COLO829 (cell line): Measurements from ENCODE around the gene FBXO31.
"Not testable (repeated sequence)": the region's sequence is repeated elsewhere in the genome, so short reads cannot be mapped to it uniquely, and the experiment has no call there.

ENCODE experiments used
- DNase-seq: peaks from one replicate; pipeline ENCODE4 v3.0.0; 2012; ENCODE audit warnings: low spot score

Gene FBXO31

DNA sequence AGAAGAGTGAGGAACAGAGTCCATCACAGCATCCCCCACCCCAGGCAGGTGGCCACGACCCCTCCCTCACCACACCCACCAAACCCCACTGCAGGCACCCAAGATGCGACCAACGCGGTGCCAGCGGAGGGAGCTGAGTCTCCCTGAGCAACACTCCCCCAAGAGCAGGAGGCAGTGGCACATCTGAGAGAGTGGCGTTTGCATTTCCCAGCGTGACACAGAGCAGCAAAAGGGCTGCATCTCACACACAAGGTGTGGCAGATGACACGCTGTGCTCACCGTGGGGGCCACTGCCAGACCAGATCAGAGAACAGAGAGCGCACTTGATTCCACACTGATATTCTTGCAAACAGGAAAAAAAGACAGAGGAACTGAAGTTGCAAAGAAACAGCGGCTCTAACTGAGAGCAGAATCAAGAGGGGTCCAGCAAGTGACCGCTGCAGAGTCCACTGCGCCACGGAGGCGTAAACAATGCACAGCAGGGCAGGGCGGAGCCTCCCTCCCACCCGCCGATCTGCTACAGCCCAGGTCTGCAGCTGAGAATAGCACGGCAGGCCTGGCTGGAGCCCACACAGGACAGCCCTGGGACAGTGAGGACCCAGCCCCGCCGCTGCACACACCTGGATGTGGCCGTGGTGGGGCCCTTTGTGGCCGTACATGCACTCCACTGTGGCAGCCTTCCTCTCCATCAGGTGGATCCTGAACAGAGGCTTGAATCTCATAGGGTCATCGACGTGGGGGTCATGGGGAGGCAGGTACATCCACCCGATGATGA is 40.4 kb downstream of the FBXO31 start:
- no peak for DNase-seq

DNA sequence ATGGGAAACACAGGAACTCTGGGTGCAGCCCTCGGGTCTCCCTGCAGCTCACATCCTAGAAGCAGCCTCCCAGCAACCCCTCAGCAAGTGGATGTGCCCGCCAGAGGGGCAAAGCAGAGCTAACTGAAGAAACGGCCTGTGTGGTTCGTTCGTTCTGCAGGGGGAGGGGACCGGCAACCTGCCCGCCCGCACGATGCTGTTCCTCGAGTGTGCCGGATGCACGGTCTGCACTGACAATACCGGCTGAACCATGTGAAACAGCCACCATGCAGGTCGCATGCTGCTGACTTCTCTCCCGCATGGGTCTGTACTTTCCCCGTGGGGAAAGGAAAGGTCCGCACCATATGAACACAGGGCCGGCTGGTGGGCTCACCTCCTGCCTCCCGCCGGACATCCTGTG is 41.1 kb downstream of the FBXO31 start:
- no peak for DNase-seq

DNA sequence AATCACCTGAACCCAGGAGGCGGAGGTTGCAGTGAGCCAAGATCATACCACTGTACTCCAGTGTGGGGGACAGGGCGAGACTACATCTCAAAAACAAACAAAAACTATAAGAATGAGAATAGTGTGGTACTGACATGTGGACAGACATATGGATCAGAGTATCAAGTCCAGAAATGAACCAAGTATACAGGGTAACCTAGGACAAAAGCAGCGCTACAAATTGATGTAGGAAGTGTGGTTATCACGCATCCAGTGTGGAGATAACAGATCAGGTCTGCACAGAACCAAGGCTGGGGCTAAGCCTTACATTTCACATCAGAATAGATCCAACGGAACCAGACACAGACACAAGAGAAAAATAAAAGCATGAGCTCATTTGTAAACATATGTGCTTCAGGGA is 43.4 kb downstream of the FBXO31 start:
- no peak for DNase-seq

DNA sequence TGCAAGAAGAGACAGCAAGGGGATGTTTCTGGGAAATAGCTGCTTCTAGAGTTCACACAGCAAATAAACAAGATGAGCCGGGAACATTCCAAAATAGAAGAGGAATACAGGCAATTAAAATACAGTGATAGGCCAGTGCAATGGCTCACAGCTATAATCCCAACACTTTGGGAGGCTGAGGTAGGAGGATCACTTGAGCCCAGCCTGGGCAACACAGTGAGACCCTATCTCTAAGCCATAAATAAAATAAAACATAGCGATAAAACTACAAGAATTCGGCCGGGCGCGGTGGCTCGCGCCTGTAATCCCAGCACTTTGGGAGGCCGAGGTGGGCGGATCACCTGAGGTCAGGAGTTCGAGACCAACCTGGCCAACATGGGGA is 43.9 kb downstream of the FBXO31 start:
- not testable (repeated sequence) for DNase-seq

DNA sequence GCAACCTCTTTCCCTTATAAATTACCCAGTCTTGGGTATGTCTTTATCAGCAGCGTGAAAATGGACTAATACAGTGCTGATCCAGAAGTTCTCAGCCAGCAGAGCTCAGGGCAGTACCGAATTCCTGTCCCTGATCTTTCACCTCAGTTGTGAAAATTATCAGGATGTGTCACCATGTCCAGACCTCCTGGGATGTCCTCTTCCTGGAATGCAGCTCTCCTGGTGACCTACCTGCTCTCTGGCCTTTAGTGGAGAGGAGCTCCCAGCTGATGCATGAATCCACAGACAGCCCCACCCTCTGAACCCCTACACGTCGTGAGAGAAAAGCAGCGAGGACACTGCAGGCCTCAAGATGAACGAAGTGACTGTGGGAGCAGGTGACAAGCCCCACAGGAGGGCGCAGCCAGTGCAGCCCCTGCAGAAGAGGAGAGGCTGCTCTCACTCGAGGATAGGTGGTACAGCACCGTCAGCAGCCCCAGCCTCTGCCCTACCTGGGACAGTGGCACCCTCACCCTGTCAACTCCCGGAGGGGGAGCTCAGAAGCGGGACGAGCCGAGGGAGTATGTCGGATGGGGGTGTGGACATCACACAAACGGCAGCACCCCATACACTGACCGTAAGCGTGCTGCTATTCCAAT is 44.4 kb downstream of the FBXO31 start:
- no peak for DNase-seq

DNA sequence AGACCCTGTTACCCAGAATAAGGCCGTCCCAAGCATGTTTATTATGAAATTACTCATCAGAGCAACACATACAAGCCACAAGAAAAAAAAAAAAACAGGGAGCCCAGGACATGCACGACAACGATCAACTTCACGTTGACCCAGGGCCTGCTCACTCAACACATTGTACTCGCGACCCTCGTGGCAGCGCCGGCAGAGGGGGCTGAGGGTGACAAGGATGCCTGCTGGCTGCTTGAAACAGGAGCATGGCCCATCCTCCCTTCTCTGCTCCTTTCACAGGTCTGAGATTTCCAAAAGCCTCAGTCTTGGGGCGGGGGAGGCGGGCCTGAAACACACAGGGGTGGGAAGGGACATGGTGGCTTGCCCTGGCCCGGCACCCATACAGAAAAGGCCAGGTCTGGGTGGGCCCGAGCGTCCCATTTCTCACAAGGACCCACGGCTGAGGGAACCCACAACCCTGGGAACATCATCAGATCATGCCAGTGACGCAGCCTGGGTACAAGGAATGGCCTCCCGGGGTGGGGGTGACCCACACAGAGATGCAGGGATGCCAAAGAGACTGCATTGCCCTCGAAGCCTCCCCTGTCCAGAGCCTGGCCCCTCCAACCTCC is 45.3 kb downstream of the FBXO31 start:
- no peak for DNase-seq

DNA sequence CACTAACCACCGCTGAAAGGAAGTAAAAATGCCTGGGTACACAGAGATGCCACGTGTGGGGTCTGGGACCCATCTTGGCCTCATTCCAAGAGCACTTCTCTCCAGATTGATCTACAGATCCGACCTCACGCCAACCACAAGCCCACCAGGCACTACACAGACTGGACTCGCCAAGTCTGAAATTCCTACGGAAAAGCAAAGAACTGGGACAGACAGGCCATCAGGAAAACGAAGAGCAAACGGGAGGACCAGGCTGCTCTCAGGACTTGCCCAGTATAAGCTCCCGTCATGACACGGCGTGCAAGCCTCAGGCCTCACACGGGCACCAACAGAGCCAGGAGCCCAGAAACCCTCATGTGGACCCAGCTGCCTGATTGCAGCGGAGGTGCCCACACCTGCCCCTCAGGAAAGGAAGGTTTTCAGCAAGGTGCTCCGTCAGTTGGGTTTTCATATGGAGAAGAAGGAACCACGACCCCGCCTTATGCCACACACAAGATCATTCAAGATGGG is 46.3 kb downstream of the FBXO31 start:
- no peak for DNase-seq

DNA sequence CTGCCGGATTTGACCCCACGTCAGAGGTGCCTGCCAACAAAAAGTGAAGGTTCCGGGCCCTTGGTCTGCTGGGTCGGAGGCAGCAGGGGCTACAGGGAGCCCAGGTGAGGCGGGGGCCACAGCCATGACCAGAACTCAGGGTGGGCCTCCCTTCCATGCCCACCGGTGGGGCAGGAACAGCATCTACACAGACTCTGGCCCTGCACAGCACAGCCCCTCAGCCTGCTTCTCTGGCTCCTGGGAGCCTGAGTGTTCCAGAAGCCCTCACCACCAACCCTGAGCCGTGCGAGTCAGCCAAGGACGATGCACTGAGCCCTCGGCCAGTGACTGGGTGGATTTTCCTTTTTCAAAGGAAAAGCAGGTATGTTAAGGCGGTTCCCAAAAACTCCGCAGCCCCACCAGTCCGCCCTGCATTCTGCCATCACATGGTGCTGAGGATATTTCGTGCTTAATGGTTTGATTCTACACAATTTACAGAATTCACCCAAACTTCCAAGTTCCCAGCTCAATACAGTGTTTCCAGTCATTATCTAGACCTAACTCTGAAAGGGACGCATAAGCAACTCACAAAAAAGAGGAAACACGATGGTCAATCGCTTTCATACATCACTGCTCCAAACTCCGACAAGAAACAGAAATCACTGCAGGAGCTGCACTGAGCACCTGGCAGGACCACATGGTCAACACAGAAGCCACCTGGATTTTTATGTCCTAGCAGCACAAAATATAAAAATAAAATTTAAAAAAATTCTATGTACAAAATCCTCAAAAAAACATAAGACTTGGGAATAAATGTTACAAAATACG is 46.9 kb downstream of the FBXO31 start:
- DNase-seq: no peak

DNA sequence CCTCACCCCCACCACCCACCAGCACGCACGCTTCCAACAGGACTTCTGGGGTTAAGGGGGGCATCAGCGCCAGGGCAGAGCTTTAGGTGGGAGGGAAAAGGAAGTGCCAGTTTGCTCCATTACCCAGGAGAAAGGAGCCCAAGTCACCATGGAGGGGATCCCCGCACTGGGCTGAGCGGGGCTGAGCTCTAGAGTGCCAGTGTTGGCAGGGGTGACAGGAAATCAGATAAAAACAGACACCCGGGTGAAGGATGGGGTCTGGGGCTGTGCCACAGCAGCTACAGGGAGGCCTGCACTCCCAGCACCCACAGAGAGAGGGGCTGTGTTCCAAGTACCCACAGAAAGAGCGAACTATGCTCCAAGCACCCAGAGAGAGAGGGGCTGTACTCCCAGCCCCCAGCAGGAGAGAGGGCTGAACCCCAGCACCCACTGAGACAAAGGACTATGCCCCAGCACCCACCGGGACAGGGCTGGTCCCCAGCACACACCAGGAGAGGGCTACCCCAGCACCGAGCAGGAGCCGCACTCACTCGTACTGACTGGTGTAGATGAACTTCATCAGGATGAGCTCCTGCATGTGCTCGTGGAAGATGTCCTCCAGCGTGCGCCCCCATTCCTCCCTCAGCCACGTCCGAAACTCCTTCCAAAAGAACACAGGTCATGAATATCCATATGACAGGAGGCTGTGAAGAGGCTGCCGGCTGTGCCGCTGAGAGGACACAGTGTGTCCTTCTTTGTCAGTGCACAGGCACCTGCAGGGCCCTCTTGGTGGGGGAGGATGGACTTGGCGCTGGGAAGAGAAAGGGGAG is 47.7 kb downstream of the FBXO31 start:
- DNase-seq: no peak

DNA sequence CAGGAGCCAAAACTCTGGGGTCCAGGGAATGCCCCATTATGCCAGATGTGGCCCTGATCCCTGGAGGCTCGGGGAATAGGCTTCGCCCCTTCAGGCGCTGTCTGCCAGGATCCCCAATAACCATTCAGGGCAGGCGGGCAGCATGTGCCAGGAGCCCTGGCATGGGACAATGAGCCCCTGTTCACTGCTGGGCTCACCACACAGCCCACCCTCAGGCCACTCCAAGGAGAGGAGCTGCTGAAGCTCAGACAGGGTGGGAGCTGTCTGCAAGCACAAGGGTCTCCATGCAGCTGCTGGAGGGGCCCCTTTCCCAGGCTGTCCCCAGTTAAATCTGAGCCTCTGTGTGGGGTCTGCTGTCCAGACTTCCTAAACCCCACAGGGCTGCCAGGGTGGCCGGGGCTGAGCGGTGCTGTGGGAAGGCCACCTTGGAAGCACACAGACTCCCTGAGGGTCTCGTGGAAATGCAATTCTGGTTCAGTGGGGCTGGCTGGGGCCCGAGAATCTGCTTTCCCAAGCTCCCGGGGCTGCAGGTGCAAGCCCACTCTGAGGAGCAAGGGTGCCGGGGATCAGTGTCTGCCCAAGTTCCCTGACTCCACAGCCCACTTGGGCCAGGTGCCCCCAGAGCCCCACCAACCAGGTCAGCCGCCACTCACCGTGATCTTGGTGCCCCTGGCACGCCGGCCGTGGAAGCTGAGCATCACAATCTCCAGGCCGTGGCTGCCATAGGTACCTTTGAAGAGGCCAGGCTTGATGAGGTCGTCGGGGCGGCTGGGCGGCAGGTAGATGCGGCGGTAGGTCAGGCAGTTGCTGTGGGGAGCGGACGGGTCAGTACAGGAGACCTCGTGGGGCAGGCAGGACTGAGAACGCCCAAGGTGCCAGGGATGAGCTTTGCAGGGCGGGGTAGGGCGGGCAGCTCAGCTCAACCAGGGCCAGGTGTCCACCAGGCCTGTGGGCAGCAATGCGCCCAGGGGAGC is 48.6 kb downstream of the FBXO31 start:
- no peak for DNase-seq

DNA sequence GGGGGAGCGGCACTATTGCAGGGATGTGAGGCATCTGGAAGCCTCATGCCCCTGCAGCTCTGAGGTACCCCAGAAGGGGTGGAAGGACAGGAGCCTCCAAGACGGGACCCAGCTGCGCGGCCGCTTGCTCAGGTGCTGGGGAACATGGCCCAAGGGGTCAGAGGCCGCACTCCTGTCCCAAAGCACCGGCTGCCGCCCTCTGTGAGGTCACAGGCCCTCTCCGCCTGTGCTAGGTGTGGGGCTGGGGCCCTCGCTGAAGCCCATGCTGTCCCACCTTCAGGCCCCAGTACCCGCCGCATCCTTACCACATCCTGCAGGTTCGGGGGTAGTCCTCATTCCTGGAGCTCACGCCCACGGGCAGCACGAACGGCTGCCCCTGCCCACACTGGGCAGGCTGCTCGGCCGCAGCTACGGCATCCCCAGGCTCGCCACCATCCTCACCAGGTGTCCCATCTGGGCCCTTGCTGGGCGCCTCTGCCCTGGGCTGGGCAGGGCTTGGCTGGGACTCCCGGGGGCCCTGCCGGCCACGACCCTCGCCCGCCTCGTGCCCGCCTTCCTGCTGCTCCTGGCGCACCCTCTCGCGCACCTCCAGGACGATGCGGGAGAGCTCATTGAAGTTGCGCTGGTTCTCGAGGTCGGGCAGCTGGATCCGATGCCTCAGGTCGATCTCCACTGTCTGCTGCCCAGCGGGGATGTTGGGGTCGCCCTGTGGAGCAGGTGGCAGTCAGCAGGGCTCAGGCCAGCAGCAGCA is 49.8 kb downstream of the FBXO31 start:
- no peak for DNase-seq

DNA sequence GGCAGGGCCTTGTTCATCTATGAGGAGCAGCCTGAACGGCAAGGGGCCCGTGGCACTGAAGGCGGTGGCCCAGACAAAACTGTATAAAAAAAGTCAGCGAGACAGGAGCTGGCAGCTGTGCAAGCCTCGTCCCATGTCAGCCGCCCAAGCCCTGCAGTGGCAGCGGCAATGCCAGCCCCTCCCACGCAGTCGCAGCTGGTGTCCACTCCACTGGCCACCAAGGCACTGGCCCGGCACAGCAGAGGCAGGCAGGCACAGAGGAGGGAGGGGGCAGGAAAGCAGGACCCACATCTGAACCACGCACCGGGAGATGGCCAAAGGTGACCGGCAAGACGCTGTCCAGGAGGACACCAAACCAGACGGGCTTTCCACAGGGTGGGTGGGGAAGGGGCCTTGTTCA is 50.5 kb downstream of the FBXO31 start:
- DNase-seq: no peak

DNA sequence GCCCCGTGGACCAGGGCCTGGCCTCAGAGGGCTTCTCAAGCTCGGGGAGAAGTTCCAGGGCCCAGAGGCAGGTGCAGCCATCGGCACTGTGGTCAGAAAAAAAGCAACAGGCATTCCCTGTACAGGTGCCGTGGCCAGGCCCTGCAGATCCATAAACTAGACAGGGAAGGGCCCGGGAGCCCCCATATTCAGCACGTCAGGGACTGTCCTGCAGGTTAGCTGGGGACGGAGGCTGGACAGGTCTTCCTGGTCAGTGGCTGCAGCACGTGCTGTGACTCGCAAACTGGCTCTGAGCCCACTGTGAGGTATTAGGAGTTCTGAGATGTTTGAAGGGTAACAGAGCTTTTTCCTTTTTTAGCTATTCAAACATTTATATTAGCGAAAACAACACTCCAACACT is 51.4 kb downstream of the FBXO31 start:
- DNase-seq: no peak

DNA sequence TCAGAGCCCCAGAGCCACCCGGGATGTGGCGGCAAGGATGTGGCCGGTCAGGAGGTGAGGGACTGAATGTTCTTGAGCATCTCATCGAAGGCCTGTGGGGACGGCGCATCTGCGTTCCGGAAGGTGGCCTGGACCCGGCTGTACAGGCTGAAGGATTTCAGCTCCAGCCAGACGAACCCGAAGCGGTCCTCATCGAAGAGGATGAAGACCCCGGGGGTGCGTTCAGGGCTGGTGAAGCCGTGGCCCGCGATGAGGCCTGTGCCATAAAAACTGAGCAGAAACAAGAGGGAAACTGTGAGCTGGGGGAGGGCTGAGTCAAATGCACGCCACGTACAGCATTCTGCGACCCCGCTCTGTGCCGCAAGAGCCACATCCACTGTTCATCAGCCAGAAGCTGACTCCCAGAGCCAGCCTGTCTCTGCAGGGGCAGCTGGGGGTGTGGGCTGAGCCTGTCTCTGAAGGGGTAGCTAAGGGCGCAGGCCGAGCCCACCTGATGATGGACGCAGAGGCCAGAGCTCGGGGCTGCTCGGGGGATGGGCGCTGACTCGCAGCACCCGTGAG is 52.3 kb downstream of the FBXO31 start:
- no peak for DNase-seq

DNA sequence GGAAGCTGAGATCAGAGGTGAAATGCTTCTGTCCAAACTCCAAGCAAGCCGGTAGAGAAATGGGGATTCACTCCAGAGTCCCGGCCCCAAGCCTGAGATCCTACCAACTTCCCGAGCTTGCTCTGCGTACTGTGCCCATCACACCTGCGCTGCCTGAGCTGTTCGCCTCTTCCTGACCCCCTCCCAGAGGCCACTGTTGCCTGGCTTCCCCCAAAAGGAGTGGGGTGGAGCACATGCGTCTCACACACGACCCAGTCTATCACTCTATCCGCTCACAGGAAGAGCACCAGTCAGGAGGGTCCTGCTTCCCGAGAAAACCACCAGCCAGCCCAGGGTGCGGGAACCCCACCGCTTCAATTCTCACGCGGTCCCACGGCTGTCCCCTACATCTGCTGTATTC is 52.9 kb downstream of the FBXO31 start:
- no peak for DNase-seq

DNA sequence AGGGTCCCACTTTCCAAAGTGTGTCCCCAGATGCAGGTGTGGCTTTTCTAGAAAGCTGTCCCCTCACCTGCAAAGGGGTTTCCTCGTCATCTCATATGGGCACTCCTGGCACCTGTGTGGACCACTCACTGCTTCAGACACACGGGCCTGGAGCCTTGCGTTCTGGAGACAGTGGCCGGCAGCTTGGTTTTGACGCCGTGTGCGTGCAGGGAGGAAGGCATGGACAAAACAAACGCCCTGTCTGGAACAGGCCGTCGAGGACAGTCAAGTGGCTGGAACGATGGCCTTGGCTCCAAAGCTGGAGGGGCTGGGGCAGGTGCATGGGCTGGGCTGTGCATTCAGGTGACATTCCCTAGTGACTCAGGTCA is 53.3 kb downstream of the FBXO31 start:
- no peak for DNase-seq

DNA sequence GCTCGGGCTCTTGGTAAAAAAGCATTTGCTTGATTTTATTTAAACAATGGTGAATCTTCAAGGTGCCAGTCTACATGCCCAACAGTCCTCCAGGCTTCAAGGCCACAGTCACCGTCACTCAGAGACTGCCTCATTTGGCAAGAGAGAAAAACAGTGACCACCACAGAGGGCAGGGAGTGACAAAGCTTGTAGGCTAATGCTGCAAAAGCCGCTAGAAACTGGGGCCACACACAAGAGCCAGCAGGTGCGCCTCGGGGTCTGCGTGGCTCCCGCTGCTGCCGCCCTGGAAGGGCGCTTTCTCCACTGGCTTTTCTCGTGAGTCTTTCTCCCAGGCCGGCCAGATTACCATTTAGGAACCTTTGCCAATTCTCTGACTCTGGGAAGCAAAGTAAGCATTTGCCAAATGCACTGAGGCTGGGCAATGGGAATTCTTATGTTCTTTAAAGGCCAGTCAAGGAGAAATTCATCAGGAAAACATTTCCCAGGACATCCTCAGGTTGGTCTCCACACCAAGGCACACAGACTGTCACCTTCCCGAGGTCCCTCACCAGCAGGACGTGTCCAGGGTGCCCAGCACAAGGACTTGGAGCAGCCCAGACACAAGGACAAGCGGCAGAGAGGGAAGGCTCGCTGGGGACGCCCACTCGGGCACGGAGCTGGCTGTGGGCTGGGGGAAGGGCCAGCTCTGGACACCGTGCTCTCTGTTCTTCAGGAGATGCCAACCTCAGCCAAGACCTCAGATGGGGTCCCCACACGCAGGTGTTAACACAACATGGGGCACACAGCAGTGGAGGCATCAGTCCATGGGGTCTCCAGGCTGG is 53.9 kb downstream of the FBXO31 start:
- DNase-seq: no peak

DNA sequence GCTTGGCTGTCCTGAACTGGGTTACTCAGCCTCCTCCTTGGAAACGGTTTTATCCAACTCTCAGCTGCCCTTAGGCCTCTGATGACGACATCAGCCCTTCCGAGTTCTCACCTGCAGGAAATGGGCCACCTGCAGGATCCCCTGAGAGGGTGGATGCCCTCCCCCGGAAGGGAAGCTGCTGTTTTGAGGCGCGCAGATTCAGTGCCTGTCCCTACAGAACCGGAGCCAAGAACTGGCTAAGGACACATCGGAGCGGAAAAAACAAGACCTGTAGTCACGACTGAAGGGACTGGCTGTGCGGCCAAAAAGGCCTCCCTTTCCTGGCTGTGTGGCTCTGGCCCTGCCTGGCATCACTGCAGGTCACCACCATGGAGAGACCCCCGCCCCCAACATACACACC is 54.7 kb downstream of the FBXO31 start:
- DNase-seq: no peak
